Suprapubic skin (tissue), 4 donors: ENCODE data around the gene DEGS2. TPM values are rescaled to one million over a fixed set of nuclear protein-coding genes. Genes with fewer than 3 reads are reported as not detected.

Experiments used
- DNase-seq, 2 donors: peaks; one replicate each; pipeline ENCODE4 v3.0.0-alpha.2; 2019; ENCODE audit warnings: low spot score in 2 of 2
- H3K27ac ChIP-seq: fragments of 200-600 bp; sonication (generic); one replicate; pipeline ENCODE4 v1.5.1; 2019
- H3K27me3 ChIP-seq: fragments of 200-600 bp; sonication (generic); one replicate; pipeline ENCODE4 v1.5.1; 2019
- H3K36me3 ChIP-seq: fragments of 200-600 bp; sonication (generic); one replicate; pipeline ENCODE4 v1.5.1; 2019
- H3K4me1 ChIP-seq: fragments of 200-600 bp; sonication (generic); one replicate; pipeline ENCODE4 v1.5.1; 2019
- H3K4me3 ChIP-seq: fragments of 200-600 bp; sonication (generic); one replicate; pipeline ENCODE4 v1.5.1; 2019; ENCODE audit warnings: mild to moderate bottlenecking
- H3K9me3 ChIP-seq: fragments of 200-600 bp; sonication (generic); one replicate; pipeline ENCODE4 v1.5.1; 2019
- EP300 ChIP-seq: sonication (generic); formaldehyde crosslinking; IDR thresholded peaks from one replicate; pipeline ENCODE4 v1.6.1; 2017; ENCODE audit warnings: antibody characterized with exemption
- POLR2A ChIP-seq, 2 donors: fragments of 450-650 bp; IDR thresholded peaks; one replicate each; pipeline ENCODE4 v1.6.1; 2017; ENCODE audit warnings: antibody characterized with exemption in 2 of 2, mild to moderate bottlenecking in 2 of 2, moderate library complexity in 2 of 2
- POLR2AphosphoS5 ChIP-seq, 3 donors: sonication (generic); formaldehyde crosslinking; IDR thresholded peaks; one replicate each; pipeline ENCODE4 v1.6.1; 2017; ENCODE audit warnings: antibody characterized with exemption in 3 of 3
- WGBS: methylation state at CpG from one replicate; pipeline ENCODE4 v1.1.5; 2018; 5-methylcytosine and 5-hydroxymethylcytosine counted together
- total RNA-seq, 4 donors: library from RNA; depleted of rRNA; stranded (reverse); fragments of >200 nt; gene quantifications; one replicate each; pipeline ENCODE4 v1.1.0, GENCODE V29; 2016
- TF ChIP-seq, protein P1 (sequence below), 2 donors: fragments of 200-600 bp in 1 of 2; fragments of 450-650 bp in 1 of 2; sonication (generic) in 1 of 2; IDR thresholded peaks; one replicate each; pipeline ENCODE4 v1.5.1; 2016 to 2019; ENCODE audit warnings: antibody characterized with exemption in 2 of 2, mild to moderate bottlenecking in 1 of 2, moderate library complexity in 1 of 2

DEGS2 gene
- total RNA-seq, 4 donors from 2014 or later = 78.9 to 130 (median 108) TPM

DNA sequence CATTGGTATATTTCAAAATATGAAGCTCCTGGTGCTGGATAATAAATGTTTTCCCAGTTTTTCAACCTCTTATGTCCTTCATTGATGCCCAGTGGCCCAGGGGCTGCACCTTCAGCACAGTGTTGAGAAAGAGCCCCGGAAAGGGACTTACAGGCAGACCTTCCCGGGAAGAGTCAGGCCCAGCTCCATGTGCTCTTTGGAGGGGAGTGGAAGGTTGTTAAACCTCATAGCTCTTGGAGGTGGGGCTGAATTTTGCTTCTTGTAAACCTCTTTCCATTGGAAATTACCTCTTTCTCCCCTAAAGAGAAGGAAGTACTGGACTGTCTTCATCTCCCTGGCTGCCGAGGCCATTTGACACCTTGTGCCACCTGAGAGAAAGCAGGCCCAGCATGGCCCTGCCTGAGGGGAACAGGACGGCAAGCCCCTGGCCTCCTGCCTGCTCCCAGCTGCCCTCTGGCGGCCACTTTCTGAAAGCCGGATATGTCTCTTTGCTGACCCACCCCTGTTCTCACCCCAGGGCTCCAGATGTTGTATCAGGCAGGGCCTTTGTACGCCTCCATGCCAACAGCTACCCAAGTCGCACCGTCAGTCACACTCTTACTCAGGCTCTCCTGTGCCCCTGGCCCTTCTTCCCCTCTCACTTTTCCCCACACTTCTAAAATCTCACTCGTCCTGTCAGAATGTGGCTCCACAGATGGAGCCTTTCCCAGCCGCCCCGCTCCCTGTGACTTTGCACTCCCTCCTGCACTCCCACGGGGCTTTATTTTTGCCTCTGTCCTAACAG lies 51.2 kb downstream of the DEGS2 start:
- peak; percentile 90 to 92 for DNase-seq

DNA sequence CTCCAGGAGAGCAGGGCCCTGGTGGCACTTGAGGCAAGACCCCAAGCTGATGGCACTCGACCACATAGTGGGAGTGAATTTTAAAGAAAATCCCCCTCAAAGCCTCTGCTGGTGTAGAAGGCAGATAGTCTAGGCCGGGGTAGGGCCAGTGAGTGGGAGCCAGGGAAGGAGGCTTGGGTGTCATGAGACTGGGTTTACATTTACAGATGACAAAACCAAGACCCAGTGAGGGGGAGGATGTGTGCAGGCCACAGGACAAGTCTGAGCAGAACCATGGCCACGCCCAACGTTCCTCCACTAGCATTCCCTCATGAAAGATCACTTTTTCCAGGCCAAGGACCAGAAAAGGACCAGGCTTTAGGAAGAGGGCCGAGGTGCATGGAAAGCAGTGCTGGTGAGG lies 52.2 kb downstream of the DEGS2 start:
- DNase-seq = peak in 1 of 2 donors; percentile 43
- Histone ChIP-seq H3K9me3 (no peaks in the 10 kb centered on the region), H3K27me3 (no peaks in the 10 kb centered on the region), H3K36me3 (no peaks in the 10 kb centered on the region), H3K4me3 (no peak overlapping the region), H3K4me1 (peaks cover 60% of the 10 kb centered on the region), H3K27ac (no peak overlapping the region)
- WGBS = 65% methylated on average over 5 of the region's 5 CpGs
- TF ChIP-seq EP300 (no peak), POLR2AphosphoS5 (IDR thresholded peaks at IDR 0.05) (no peak), POLR2A (IDR thresholded peaks at IDR 0.05) (no peak)
- TF ChIP-seq, protein P1, sequence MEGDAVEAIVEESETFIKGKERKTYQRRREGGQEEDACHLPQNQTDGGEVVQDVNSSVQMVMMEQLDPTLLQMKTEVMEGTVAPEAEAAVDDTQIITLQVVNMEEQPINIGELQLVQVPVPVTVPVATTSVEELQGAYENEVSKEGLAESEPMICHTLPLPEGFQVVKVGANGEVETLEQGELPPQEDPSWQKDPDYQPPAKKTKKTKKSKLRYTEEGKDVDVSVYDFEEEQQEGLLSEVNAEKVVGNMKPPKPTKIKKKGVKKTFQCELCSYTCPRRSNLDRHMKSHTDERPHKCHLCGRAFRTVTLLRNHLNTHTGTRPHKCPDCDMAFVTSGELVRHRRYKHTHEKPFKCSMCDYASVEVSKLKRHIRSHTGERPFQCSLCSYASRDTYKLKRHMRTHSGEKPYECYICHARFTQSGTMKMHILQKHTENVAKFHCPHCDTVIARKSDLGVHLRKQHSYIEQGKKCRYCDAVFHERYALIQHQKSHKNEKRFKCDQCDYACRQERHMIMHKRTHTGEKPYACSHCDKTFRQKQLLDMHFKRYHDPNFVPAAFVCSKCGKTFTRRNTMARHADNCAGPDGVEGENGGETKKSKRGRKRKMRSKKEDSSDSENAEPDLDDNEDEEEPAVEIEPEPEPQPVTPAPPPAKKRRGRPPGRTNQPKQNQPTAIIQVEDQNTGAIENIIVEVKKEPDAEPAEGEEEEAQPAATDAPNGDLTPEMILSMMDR (IDR thresholded peaks at IDR 0.05) = no peak

More for the DNA sequence above, 51.2 kb downstream of the DEGS2 start:
- H3K36me3 ChIP-seq = no peaks in the 10 kb centered on the region
- no peak overlapping the region for H3K4me3 ChIP-seq
- TF ChIP-seq POLR2A (IDR thresholded peaks at IDR 0.05) (no peak), EP300 (no peak), POLR2AphosphoS5 (IDR thresholded peaks at IDR 0.05) (no peak)
- TF ChIP-seq, protein P1 (IDR thresholded peaks at IDR 0.05) = peak; percentile 87 to 89
- H3K27me3 ChIP-seq = no peaks in the 10 kb centered on the region
- peaks cover 52% of the 10 kb centered on the region for H3K4me1 ChIP-seq
- 30% methylated on average over 12 of the region's 13 CpGs for WGBS
- H3K27ac ChIP-seq = no peak overlapping the region
- H3K9me3 ChIP-seq = no peaks in the 10 kb centered on the region

DNA sequence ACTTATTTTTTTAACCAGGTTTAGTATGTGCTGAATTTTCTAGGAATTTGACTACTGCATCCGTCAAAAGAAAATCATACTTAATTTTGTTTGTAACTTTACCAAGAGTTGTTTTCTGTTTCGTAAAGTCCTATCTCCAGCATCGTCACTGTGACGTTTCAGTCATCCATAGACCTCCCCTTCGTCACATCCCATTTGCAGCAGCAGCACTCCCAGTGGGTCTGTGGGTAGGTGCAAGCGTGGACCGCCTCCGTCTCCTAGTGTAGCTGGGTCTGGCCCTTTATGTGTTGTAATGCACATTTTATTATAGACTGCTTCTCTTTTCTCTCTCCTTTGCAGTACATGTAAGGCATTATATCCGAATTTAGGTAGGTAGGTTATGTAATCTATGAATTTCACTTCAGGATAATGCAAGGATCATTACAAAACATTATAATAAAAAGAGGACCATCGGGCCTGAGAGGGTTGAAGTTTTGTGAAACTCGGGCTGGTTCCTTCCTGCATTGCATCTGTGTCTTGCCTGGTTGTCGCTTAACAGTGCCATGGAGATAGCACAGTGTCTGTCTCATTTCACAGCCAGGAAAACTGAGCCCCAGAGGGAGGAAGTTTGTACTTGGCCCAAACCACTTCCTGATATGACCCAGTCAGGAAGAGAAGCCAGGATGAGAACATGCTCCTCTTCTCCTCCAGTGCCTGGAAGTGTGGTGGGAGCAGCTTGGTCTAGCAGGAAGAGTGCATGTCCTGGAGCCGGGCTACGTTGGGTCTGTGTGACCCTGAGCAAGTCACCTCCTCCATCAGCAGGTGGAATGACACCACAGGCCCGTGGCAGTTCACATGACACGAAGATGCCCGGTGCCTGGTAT lies 53.0 kb downstream of the DEGS2 start:
- Histone ChIP-seq H3K9me3 (no peaks in the 10 kb centered on the region), H3K27ac (no peak overlapping the region), H3K27me3 (no peaks in the 10 kb centered on the region), H3K4me3 (no peak overlapping the region), H3K4me1 (peaks cover 60% of the 10 kb centered on the region), H3K36me3 (no peaks in the 10 kb centered on the region)
- peak in 1 of 2 donors; percentile 61 for DNase-seq
- TF ChIP-seq POLR2AphosphoS5 (IDR thresholded peaks at IDR 0.05) (no peak), POLR2A (IDR thresholded peaks at IDR 0.05) (no peak)
- WGBS = 85% methylated on average over 17 of the region's 17 CpGs

DNA sequence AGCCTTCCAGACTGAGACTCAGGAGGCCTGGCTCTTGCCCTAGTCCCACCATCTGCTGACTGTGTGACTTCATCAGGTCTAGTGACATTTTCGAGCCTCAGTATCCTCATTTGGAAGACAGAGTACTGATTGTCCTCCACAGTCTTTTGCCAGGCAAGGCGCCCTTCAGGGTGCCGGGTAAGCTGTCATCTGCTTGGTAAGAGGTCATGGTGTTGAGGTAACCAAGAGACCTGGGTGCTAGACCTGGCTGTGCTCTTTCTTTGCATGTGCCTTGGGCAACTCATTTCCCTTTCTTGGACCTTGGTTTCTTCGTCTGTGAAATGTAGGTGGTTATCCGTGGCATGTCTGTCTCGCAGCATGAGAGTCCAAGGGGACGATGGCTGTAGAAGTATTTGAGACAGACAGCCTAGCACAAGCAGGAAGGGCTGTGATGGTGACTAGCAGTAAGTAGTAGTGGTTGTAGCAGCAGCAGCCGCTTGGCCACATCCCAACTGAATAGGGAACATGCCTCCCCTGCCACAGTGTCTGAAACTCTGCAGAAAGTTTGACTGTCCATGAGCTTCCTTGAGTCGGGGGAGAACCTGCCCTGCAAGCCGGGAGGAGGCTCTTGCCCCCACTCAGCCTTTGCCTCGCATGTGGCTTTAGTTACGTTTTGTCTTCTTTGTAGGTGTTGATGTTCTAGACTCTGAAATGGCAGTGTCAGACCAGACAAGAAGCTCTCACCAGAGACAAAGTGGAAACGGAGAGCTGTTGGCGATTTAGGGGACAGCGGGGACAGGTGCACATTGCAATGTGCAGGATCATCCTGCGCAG lies 53.9 kb downstream of the DEGS2 start:
- H3K4me1 ChIP-seq = peaks cover 60% of the 10 kb centered on the region
- DNase-seq = peak; percentile 59 to 67
- 84% methylated on average over 16 of the region's 16 CpGs for WGBS
- no peaks in the 10 kb centered on the region for H3K9me3 ChIP-seq
- H3K36me3 ChIP-seq = no peaks in the 10 kb centered on the region
- H3K27me3 ChIP-seq = no peaks in the 10 kb centered on the region
- H3K27ac ChIP-seq = no peak overlapping the region
- H3K4me3 ChIP-seq = no peak overlapping the region
- TF ChIP-seq POLR2A (IDR thresholded peaks at IDR 0.05) = no peak
- no peak for TF ChIP-seq EP300
- no peak for TF ChIP-seq POLR2AphosphoS5 (IDR thresholded peaks at IDR 0.05)
- TF ChIP-seq, protein P1 (IDR thresholded peaks at IDR 0.05) = no peak

DNA sequence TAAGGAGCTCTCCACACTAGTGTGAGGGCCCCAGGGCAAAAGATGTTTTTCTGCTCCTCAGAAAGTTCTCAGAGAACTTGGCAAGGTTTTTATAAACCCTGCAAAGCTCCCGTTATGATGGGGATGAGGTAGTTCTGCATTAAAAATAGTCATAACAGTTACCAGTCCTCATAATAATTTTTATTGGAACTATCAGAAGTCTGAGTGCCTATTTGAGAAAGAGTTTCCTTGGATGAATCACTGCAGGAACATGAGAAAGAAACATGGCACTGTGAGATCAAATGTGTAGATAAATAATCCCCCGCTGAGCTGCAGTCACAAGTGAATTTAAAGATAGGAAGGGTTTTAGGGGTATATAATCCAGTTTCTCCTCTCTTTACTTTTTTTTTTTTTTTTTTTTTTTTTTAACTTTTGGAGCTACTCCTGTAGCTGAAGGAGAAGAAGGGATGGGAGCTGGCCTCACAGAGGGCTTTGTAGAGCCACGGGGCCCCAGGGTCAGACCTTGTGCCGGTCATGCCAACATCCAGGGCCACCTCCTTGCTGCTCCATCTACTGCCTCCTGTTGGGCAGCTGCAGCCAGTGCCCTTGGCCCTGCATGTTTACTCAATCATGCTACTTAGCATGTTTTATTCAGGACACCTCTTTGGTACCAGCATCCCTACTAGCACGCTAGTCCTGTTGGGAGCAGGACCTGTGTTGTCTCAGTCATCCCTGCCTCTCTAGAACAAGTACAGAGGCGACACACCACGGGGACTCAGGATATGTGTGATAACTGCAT lies 54.7 kb downstream of the DEGS2 start:
- H3K9me3 ChIP-seq = no peaks in the 10 kb centered on the region
- 78% methylated on average over 7 of the region's 7 CpGs for WGBS
- DNase-seq = peak; percentile 28 to 51
- H3K4me3 ChIP-seq = no peak overlapping the region
- TF ChIP-seq POLR2A (IDR thresholded peaks at IDR 0.05) = no peak
- no peak for TF ChIP-seq POLR2AphosphoS5 (IDR thresholded peaks at IDR 0.05)
- TF ChIP-seq EP300 = no peak
- TF ChIP-seq, protein P1 (IDR thresholded peaks at IDR 0.05) = peak in 1 of 2 donors; percentile 7
- H3K36me3 ChIP-seq = no peaks in the 10 kb centered on the region
- peaks cover 60% of the 10 kb centered on the region for H3K4me1 ChIP-seq
- H3K27ac ChIP-seq = no peak overlapping the region
- no peaks in the 10 kb centered on the region for H3K27me3 ChIP-seq
